Natural killer cell treated with Interleukin-12 subunit alpha and Interleukin-12 subunit beta and Interleukin-15 and Interleukin-18, amount 100 ng/mL, for 72 hours (primary cell): ENCODE measurements around the gene TUBGCP4. TPM values are rescaled to one million over a fixed set of nuclear protein-coding genes. Genes with fewer than 3 reads are reported as not detected.

Source experiments
- total RNA-seq, 2 donors: library from RNA; stranded (reverse); gene quantifications; one replicate each; pipeline ENCODE4 v1.2.3, GENCODE V29; 2022

The TUBGCP4 gene
- total RNA-seq, 2 donors from 2014 or later, result 24.3 to 61.1 TPM

Other genes starting within 250 kb of the TUBGCP4 start
- gene TMEM62, start 237.5 kb upstream of the TUBGCP4 start, total RNA-seq, result 10 to 100 TPM; 25.5 to 40.3 TPM
- gene CCNDBP1, start 185.7 kb upstream of the TUBGCP4 start, total RNA-seq, result 100 to 1,000 TPM in 1 of 2 donors, 10 to 100 TPM in 1; 45.7 to 103 TPM
- not detected for gene EPB42, start 150.1 kb upstream of the TUBGCP4 start, total RNA-seq
- 1 to 10 TPM in 1 of 2 donors, under 1 TPM in 1; 0.95 to 2.0 TPM for gene TGM5, start 104.2 kb upstream of the TUBGCP4 start, total RNA-seq
- gene TGM7, start 68.8 kb upstream of the TUBGCP4 start, total RNA-seq, result not detected
- gene LCMT2, start 40.5 kb upstream of the TUBGCP4 start, total RNA-seq, result 10 to 100 TPM; 11.8 to 12.6 TPM
- gene ZSCAN29, start 58 bp upstream of the TUBGCP4 start, total RNA-seq, result 10 to 100 TPM; 30.4 to 37.4 TPM
- gene TP53BP1, start 122.1 kb downstream of the TUBGCP4 start, total RNA-seq, result 10 to 100 TPM; 27.8 to 46.7 TPM
- gene MAP1A, start 146.5 kb downstream of the TUBGCP4 start, total RNA-seq, result 1 to 10 TPM in 1 of 2 donors, under 1 TPM in 1; 0.24 to 1.2 TPM
- gene PPIP5K1, start 219.1 kb downstream of the TUBGCP4 start, total RNA-seq, result 10 to 100 TPM; 61.1 to 88.8 TPM
- gene CKMT1B, start 222.9 kb downstream of the TUBGCP4 start, total RNA-seq, result not detected
- under 1 TPM; 0.50 to 0.86 TPM for gene STRC, start 247.7 kb downstream of the TUBGCP4 start, total RNA-seq